OCI-LY1 (cell line): ENCODE results near the gene AMIGO2.

Experiments
- H2AFZ ChIP-seq: fragments of 200-600 bp; sonication (generic), shearing (Covaris generic); 2 replicates; pipeline ENCODE4 v1.6.0; 2014; ENCODE audit warnings: antibody characterized with exemption, mild to moderate bottlenecking, low read length
- H3F3A ChIP-seq: fragments of 200-600 bp; sonication (generic), shearing (Covaris generic); 2 replicates; pipeline ENCODE4 v1.6.0; 2014; ENCODE audit warnings: mild to moderate bottlenecking, antibody characterized with exemption, low read length, moderate library complexity; ENCODE audit not compliant: insufficient read depth
- H3K27ac ChIP-seq: fragments of 200-600 bp; sonication (generic); 2 replicates; pipeline ENCODE4 v1.5.1; 2014; ENCODE audit warnings: low read length, mixed run types, mild to moderate bottlenecking, low read depth; ENCODE audit not compliant: poor library complexity, severe bottlenecking
- H3K27me3 ChIP-seq: fragments of 200-600 bp; sonication (generic); 2 replicates; pipeline ENCODE4 v1.6.0; 2014; ENCODE audit warnings: antibody characterized with exemption, mild to moderate bottlenecking, low read length, moderate library complexity; ENCODE audit not compliant: insufficient read depth
- H3K36me3 ChIP-seq: fragments of 200-600 bp; sonication (generic); 2 replicates; pipeline ENCODE4 v1.6.1; 2014; ENCODE audit warnings: mild to moderate bottlenecking, antibody characterized with exemption, low read length, moderate library complexity, mixed read lengths; ENCODE audit not compliant: insufficient read depth
- H3K4me1 ChIP-seq: fragments of 200-600 bp; sonication (generic); 2 replicates; pipeline ENCODE4 v1.5.1; 2014; ENCODE audit warnings: mild to moderate bottlenecking, low read length, moderate library complexity; ENCODE audit not compliant: insufficient read depth, severe bottlenecking
- H3K4me2 ChIP-seq: fragments of 200-600 bp; sonication (generic), shearing (Covaris generic); 2 replicates; pipeline ENCODE4 v1.6.1; 2014; ENCODE audit warnings: low read length
- H3K4me3 ChIP-seq: fragments of 200-600 bp; sonication (generic); 2 replicates; pipeline ENCODE4 v1.5.1; 2014; ENCODE audit warnings: low read length, low read depth, mild to moderate bottlenecking, mixed read lengths; ENCODE audit not compliant: poor library complexity, severe bottlenecking
- H3K79me2 ChIP-seq: fragments of 200-600 bp; shearing (Covaris generic); 2 replicates; pipeline ENCODE4 v1.6.1; 2016; ENCODE audit warnings: mixed run types, low read length, mixed read lengths; ENCODE audit not compliant: insufficient read depth
- H3K9ac ChIP-seq: fragments of 200-600 bp; sonication (generic), shearing (Covaris generic); 2 replicates; pipeline ENCODE4 v1.6.1; 2014; ENCODE audit warnings: mild to moderate bottlenecking, low read length, mixed read lengths
- H3K9me2 ChIP-seq: fragments of 200-600 bp; sonication (generic), shearing (Covaris generic); 2 replicates; pipeline ENCODE4 v1.6.1; 2014; ENCODE audit warnings: low read depth, mild to moderate bottlenecking, low read length, mixed read lengths
- H3K9me3 ChIP-seq: fragments of 200-600 bp; shearing (Covaris generic); 2 replicates; pipeline ENCODE4 v1.6.1; 2014; ENCODE audit warnings: low read length, mixed read lengths
- H4K20me1 ChIP-seq: fragments of 200-600 bp; sonication (generic), shearing (Covaris generic); 2 replicates; pipeline ENCODE4 v1.6.0; 2016; ENCODE audit warnings: mild to moderate bottlenecking, low read length; ENCODE audit not compliant: insufficient read depth
- CTCF ChIP-seq: fragments of 200-600 bp; sonication (generic), shearing (Covaris generic); IDR thresholded peaks from 2 replicates; pipeline ENCODE4 v1.5.1; 2017; ENCODE audit warnings: mild to moderate bottlenecking, antibody characterized with exemption, low read length, moderate library complexity, mixed read lengths
- EZH2 ChIP-seq: fragments of 200-600 bp; sonication (generic), shearing (Covaris generic); IDR thresholded peaks from 2 replicates; pipeline ENCODE4 v1.8.0; 2017; ENCODE audit warnings: borderline replicate concordance, mixed run types, mild to moderate bottlenecking, antibody characterized with exemption, low read length, moderate library complexity, mixed read lengths

Gene AMIGO2

GRCh38 chr12:47100160-47100559 is 20.4 kb upstream of the AMIGO2 start:
- Histone ChIP-seq H3K27ac (no peak overlapping the region), H3K79me2 (no peaks in the 10 kb centered on the region), H2AFZ (no peak overlapping the region), H3K9me3 (no peaks in the 10 kb centered on the region), H3K36me3 (no peaks in the 10 kb centered on the region), H3K4me1 (no peaks in the 10 kb centered on the region), H3K27me3 (no peaks in the 10 kb centered on the region; the same call in 1 of the 2 replicates), H3K4me2 (no peak overlapping the region), H3K4me3 (no peak overlapping the region), H3K9ac (no peak overlapping the region), H4K20me1 (no peaks in the 10 kb centered on the region), H3K9me2 (no peaks in the 10 kb centered on the region), H3F3A (no peaks in the 10 kb centered on the region)
- TF ChIP-seq EZH2: no peak
- no peak for TF ChIP-seq CTCF

GRCh38 chr12:47099610-47100009 is 19.9 kb upstream of the AMIGO2 start:
- TF ChIP-seq CTCF (no peak), EZH2 (no peak)
- H3K9ac ChIP-seq: no peak overlapping the region
- H3K36me3 ChIP-seq: no peaks in the 10 kb centered on the region
- no peak overlapping the region for H3K4me3 ChIP-seq
- no peak overlapping the region for H2AFZ ChIP-seq
- no peak overlapping the region for H3K4me2 ChIP-seq
- H3F3A ChIP-seq: no peaks in the 10 kb centered on the region
- no peaks in the 10 kb centered on the region for H3K9me3 ChIP-seq
- no peaks in the 10 kb centered on the region; the same call in 1 of the 2 replicates for H3K27me3 ChIP-seq
- no peaks in the 10 kb centered on the region for H4K20me1 ChIP-seq
- no peaks in the 10 kb centered on the region for H3K4me1 ChIP-seq
- H3K9me2 ChIP-seq: no peaks in the 10 kb centered on the region
- no peak overlapping the region for H3K27ac ChIP-seq
- H3K79me2 ChIP-seq: no peaks in the 10 kb centered on the region

GRCh38 chr12:47098099-47098498 is 18.3 kb upstream of the AMIGO2 start:
- no peaks in the 10 kb centered on the region for H3K79me2 ChIP-seq
- no peak overlapping the region for H3K9ac ChIP-seq
- H4K20me1 ChIP-seq: no peaks in the 10 kb centered on the region
- no peak overlapping the region for H3K27ac ChIP-seq
- no peaks in the 10 kb centered on the region; the same call in 1 of the 2 replicates for H3K27me3 ChIP-seq
- H3K36me3 ChIP-seq: no peaks in the 10 kb centered on the region
- no peak overlapping the region for H3K4me2 ChIP-seq
- no peaks in the 10 kb centered on the region for H3F3A ChIP-seq
- no peaks in the 10 kb centered on the region for H3K9me3 ChIP-seq
- H3K9me2 ChIP-seq: no peaks in the 10 kb centered on the region
- TF ChIP-seq EZH2: no peak
- TF ChIP-seq CTCF: no peak
- H3K4me3 ChIP-seq: no peak overlapping the region
- H2AFZ ChIP-seq: no peak overlapping the region
- H3K4me1 ChIP-seq: no peaks in the 10 kb centered on the region
